DMS 273 (cell line): ENCODE measurements around the gene ETV3.

Experiments
- DNase-seq: peaks from one replicate; lab custom pipeline; 2025; ENCODE audit not compliant: unreplicated experiment; lab: John Stamatoyannopoulos, UW

Gene ETV3

DNA sequence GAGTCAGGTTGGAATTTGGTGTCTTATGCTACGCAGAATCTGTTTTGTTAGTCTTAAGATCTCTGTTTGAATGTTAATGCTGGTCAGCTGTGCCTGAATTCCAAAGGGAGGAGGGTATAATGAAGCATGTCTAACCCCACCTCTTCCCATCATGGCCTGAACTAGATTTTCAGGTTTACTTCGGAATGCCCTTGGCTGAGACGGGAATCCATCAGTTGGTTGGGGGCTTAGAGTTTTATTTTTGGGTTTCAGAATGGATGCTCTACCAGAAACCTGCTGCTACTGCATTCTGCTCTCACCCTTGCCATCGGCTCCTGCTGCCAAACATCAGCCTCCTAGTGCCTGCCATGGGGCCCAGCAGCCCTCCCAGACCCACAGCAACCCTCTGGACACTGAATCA is 24.1 kb upstream of the ETV3 start:
- no peak for DNase-seq

DNA sequence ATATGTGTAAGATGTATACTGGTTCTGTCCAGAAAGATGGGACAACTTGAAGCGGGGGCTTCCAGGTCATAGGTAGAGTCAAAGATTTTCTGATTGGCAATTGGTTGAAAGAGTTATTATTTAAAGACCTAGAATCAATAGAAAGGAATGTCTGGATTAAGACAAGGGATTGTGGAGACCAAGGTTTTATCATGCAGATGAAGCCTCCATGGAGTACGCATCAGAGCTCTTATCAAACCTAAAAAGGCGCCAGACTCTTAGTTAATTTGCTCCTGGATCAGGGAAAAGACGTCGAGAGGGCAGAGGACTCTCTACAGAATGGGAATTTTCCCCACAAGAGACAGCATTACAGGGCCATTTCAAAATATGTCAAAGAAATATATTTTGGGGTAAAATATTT is 23.7 kb upstream of the ETV3 start:
- no peak for DNase-seq

- no peak for DNase-seq
Measured at GRCh38 chr1:157158967-157159366, 20.8 kb upstream of the ETV3 start.

- no peak for DNase-seq
Measured at GRCh38 chr1:157157501-157158190, 19.5 kb upstream of the ETV3 start.

DNA sequence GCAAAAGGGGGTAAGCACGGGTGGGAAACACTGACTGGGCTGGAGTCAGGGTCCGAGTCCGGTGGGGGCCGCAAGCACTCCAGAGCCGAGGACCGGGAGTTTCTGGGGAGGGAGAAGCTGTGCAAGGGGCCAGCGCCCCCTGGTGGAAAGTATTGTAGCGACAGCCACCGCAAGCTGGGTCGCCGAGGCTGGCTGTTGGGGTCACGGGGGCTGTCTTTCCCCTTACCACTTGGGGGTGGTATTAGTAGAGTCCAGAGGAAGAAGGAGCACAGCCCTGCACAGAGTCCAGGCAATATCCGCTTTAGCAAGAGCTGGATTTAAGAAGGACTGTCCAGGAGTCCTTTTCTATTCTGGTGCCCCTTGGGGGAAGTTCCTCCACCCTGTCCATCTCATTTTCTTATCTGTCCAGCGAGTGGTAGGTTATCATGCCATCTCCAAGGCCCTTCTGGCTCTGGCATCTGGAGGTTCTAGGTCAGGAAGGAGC is 17.9 kb upstream of the ETV3 start:
- peak; percentile 85 for DNase-seq

- no peak for DNase-seq
Measured at GRCh38 chr1:157155658-157156057, 17.5 kb upstream of the ETV3 start.

- DNase-seq = peak; percentile 22
Measured at GRCh38 chr1:157154940-157155514, 16.8 kb upstream of the ETV3 start.

- DNase-seq = no peak
Measured at GRCh38 chr1:157154291-157154690, 16.1 kb upstream of the ETV3 start.

DNA sequence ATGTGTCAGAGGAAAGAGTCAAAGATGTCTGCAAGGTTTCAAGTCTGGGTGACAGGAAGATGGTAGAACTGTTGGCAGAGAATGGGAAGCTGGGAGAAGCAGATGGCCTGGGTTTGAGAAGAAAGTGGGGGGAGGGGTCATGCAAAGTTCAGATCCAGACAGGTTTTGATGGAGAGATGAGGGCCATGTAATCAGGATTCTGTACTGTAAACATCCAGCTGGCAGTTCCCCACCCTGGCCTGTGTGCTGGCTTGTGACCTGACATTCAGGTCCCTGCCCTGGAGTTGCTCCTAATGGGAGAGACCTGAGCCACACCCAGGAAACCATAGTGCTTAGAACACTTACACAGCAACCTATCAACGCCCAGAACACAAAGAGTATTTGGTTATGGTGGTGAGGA is 15.6 kb upstream of the ETV3 start:
- peak; percentile 48 for DNase-seq

- DNase-seq = no peak
Measured at GRCh38 chr1:157152510-157152909, 14.3 kb upstream of the ETV3 start.

DNA sequence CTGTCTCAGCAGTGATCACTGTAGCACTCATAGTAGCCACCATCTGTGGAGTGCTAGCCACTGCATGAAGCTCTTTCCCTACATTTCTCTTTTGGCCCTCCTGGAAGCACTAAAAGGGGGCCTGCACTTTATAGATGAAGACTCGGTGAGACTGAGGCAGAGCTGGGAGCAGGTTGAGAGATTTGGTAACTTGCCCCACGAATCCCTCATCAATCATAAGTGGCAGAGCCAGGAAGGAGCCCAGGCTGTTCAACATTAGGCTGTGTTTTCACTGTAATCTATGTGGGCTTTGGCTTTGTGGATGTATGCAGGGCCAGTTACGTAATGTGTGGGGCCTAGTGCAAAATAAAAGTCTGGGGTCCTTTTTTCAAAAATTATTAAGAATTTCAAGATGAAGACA is 13.3 kb upstream of the ETV3 start:
- DNase-seq = no peak

DNA sequence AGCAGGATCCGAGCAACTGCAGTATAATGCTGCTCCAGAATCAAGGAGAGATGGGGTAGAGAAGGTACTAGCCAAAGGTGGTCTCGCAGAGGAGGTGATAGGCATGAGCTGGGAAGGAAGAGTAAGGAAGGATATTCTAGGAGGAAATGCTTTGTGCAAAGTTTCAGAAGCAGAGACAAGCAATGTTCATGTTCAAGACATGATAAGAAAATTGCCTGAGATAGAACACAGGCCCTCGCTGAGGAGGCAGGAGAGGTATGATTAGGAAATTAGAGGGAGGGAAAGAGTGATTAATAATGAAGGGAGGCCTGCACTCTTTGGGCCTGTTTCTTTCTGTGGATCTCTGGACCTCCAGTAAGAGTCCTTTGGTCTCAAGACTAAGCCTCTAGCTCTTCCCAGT is 12.9 kb upstream of the ETV3 start:
- DNase-seq = no peak

GRCh38 chr1:157150631-157151030 is 12.4 kb upstream of the ETV3 start:
- no peak for DNase-seq

- no peak for DNase-seq
Measured at GRCh38 chr1:157147906-157148700, 9.9 kb upstream of the ETV3 start.

GRCh38 chr1:157147037-157147436 is 8.8 kb upstream of the ETV3 start:
- no peak for DNase-seq

DNA sequence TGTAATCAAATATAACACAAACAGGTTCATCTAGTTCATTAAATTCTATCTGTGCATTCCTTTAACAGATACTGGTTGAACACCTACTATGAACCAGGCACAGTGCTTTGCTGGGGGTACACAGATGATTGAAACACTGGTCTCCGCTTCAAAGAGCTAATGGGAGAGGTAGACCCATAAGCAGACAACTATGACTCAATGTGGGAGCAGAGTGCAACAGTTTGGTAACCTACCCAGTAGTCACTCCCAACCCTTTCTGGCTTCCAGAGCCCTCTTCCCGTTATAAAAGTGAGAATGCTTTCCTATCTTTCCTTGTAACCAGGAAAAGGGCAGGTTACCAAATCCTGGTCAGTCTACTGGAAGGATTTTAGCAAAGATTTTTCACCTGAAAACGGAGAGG is 8.0 kb upstream of the ETV3 start:
- DNase-seq = no peak

DNA sequence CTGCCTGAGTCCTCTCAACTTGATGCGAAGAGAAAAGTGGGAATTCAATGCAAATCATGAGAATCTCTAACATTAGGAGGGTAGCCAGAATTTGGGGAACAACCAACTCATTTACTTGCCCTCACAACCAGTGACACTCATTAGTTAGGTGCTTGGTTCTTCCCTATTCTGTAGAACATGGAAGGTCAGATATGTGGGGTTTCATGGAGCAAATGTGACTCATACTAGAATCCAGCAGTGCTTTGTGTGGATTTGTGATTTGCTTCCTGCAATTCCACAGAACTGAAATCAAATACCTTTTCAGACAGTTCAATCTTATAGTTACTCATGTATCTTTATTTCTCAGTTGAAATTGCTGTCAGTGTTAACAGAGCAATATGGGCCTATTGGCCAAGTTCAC is 6.9 kb upstream of the ETV3 start:
- DNase-seq = no peak

DNA sequence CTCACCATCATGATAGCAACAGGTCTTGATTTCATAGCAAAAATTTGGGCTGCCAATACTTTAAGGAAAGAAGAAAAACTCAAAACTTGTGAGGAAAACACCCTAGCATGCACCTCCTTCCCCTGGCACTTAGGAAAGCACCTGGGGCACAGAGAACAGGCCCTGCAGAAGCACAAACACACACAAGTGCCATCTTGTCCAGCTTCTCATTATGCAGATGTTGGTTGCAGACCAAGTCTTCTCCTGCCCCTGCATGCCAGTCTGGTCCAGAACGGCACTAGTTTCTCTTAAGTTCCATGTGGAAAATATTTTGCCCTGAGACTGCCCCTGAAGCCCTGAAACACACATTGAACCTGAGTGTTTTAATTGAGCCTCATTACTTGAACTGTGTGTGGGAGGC is 6.3 kb upstream of the ETV3 start:
- DNase-seq = no peak

GRCh38 chr1:157142765-157143423 is 4.7 kb upstream of the ETV3 start:
- DNase-seq = no peak

GRCh38 chr1:157142201-157142600 is 4.0 kb upstream of the ETV3 start:
- no peak for DNase-seq

- DNase-seq = no peak
Measured at GRCh38 chr1:157141212-157141855, 3.1 kb upstream of the ETV3 start.
